K562 (cell line): Measurements from ENCODE around the gene CERS2. TPM values are rescaled to one million over a fixed set of nuclear protein-coding genes. Genes with fewer than 3 reads are reported as not detected.
A peak's percentile ranks its signal among the peaks of the same experiment; 100 is the strongest.

Experiments used
- ATAC-seq: fragments of 200-7000 bp; cut with Tn5 transposase; 3 replicates; pipeline ENCODE4 v1.9.1; 2020; ENCODE audit warnings: moderate library complexity
- BruUV-seq: library from RNA; stranded (reverse); fragments of 400-500 nt; replicated peaks from 2 replicates; lab custom pipeline; 2021; lab: Mats Ljungman, UMichigan
- CTCF ChIA-PET: fragments of 300-600 bp; formaldehyde crosslinking; extraction: SDS; loops from one replicate; lab custom pipeline; 2021; ENCODE audit warnings: low intra/inter-chr PET ratio; lab: Yijun Ruan, JAX
- POLR2A ChIA-PET: fragments of 300-600, 350-650 bp; sonication (Branson Sonifier 250); formaldehyde crosslinking; extraction: SDS; loops from one replicate; lab custom pipeline; 2021; ENCODE audit warnings: antibody characterized with exemption, inconsistent platforms; lab: Yijun Ruan, JAX
- DNase-seq, 4 experiments: peaks; one replicate each; pipeline versions ENCODE4 v3.0.0 to v3.0.0-alpha.2; 2011 to 2018; ENCODE audit warnings: low spot score in 3 of 4, mixed read lengths in 3 of 4; ENCODE audit errors: extremely low read depth in 1 of 4
- FAIRE-seq: peaks from 2 replicates; lab custom pipeline; 2011; peaks lifted over from hg19 to GRCh38; lab: Jason Lieb, UNC
- H2AFZ ChIP-seq: 2 replicates; pipeline ENCODE4 v1.6.0; 2011; ENCODE audit warnings: low read depth, low read length, control low read depth, inconsistent platforms
- H3K27ac ChIP-seq: fragments of 200-600 bp; 3 replicates; pipeline ENCODE4 v1.8.0; 2011; ENCODE audit warnings: low read depth, mild to moderate bottlenecking, control low read depth, inconsistent platforms, low read length, moderate library complexity, mixed read lengths; ENCODE audit errors: extremely low read depth
- H3K27me3 ChIP-seq, 2 experiments: fragments of 300-600 bp in 1 of 2; 2 replicates in 1 of 2; 3 replicates in 1 of 2; pipeline versions ENCODE4 v1.6.0 to v1.8.0; 2011; ENCODE audit warnings: inconsistent platforms in 2 of 2, low read length in 2 of 2, mild to moderate bottlenecking in 1 of 2, mixed read lengths in 1 of 2, moderate library complexity in 1 of 2; ENCODE audit not compliant: control insufficient read depth in 2 of 2, insufficient read depth in 2 of 2
- H3K36me3 ChIP-seq: fragments of 300-600 bp; 3 replicates; pipeline ENCODE4 v1.8.0; 2011; ENCODE audit warnings: mild to moderate bottlenecking, low read length, inconsistent platforms; ENCODE audit not compliant: control insufficient read depth, insufficient read depth
- H3K4me1 ChIP-seq, 2 experiments: fragments of 200-600 bp in 1 of 2; replicated peaks in 1 of 2; 2 replicates in 1 of 2; 3 replicates in 1 of 2; pipeline versions ENCODE4 v1.5.1 to v1.8.0; 2011; ENCODE audit warnings: inconsistent platforms in 2 of 2, low read length in 2 of 2, mild to moderate bottlenecking in 1 of 2, mixed read lengths in 1 of 2, moderate library complexity in 1 of 2; ENCODE audit not compliant: control insufficient read depth in 2 of 2, insufficient read depth in 2 of 2
- H3K4me2 ChIP-seq: 2 replicates; pipeline ENCODE4 v1.6.1; 2011; ENCODE audit warnings: low read length, control low read depth, inconsistent platforms, mixed read lengths; ENCODE audit not compliant: insufficient read depth
- H3K4me3 ChIP-seq: fragments of 200-600 bp; sonication (generic), shearing (Covaris generic); 2 replicates; pipeline ENCODE4 v1.5.1; 2016; ENCODE audit warnings: control low read depth, inconsistent platforms
- H3K79me2 ChIP-seq: fragments of 200-600 bp; 3 replicates; pipeline ENCODE4 v1.8.0; 2011; ENCODE audit warnings: low read length, inconsistent platforms; ENCODE audit not compliant: control insufficient read depth, insufficient read depth
- H3K9ac ChIP-seq, 2 experiments: 2 replicates each; pipeline versions ENCODE4 v1.6.0 to v1.6.1; 2011; ENCODE audit warnings: low read depth in 2 of 2, low read length in 2 of 2, control low read depth in 1 of 2, inconsistent platforms in 1 of 2, mild to moderate bottlenecking in 1 of 2, mixed read lengths in 1 of 2; ENCODE audit not compliant: insufficient read depth in 1 of 2
- H3K9me1 ChIP-seq: one replicate; pipeline ENCODE4 v1.6.0; 2011; ENCODE audit warnings: inconsistent platforms, mild to moderate bottlenecking, low read length, moderate library complexity; ENCODE audit not compliant: control insufficient read depth, insufficient read depth
- H3K9me3 ChIP-seq: replicated peaks from 2 replicates; pipeline ENCODE4 v1.5.1; 2011; ENCODE audit warnings: low read depth, low read length, inconsistent platforms; ENCODE audit not compliant: control insufficient read depth, insufficient read depth
- H4K20me1 ChIP-seq: replicated peaks from 2 replicates; pipeline ENCODE4 v1.6.1; 2011; ENCODE audit warnings: low read length, inconsistent platforms, mixed read lengths; ENCODE audit not compliant: control insufficient read depth, insufficient read depth
- ATF3 ChIP-seq, 2 experiments: fragments of 450-650 bp in 1 of 2; sonication (generic) in 1 of 2; formaldehyde crosslinking in 1 of 2; IDR thresholded peaks in 1 of 2; conservative IDR thresholded peaks in 1 of 2; 2 replicates each; pipeline versions ENCODE4 v1.6.1 to v1.8.1; 2016 to 2023; ENCODE audit warnings: mild to moderate bottlenecking in 2 of 2, moderate library complexity in 2 of 2, inconsistent platforms in 1 of 2, missing genetic modification reagents in 1 of 2
- MNT ChIP-seq, 2 experiments: fragments of 450-650 bp; conservative IDR thresholded peaks; 2 replicates each; pipeline ENCODE4 v1.6.1; 2017; ENCODE audit warnings: mild to moderate bottlenecking in 2 of 2, moderate library complexity in 2 of 2
- POLR2AphosphoS2 ChIP-seq: IDR thresholded peaks from 2 replicates; pipeline ENCODE4 v1.6.1; 2012; ENCODE audit warnings: low read length, improper control_type of control experiment
- WGBS: fragments of 100-300 bp; shearing (Covaris generic); methylation state at CpG from one replicate; pipeline ENCODE4 v1.1.6; 2016; ENCODE audit warnings: low coverage, mixed read lengths; ENCODE audit not compliant: insufficient coverage; ENCODE audit errors: missing lambda C conversion rate; 5-methylcytosine and 5-hydroxymethylcytosine counted together
- in situ Hi-C: fragments of 300-500 bp; cut with MboI; formaldehyde crosslinking; loops from 4 replicates; pipeline ENCODE4 v1.15.0; 2018; ENCODE audit warnings: inconsistent platforms, mixed read lengths
- intact Hi-C: fragments of 100-400 bp; cut with micrococcal nuclease; formaldehyde crosslinking; loops from 2 replicates; pipeline ENCODE4 v1.14.2; 2022
- polyA plus RNA-seq, 8 experiments: library from polyadenylated mRNA; depleted of rRNA in 4 of 8; stranded (reverse) in 5 of 8; unstranded in 3 of 8; fragments of >200 nt; fragmentation: Nextera tagmentation in 2 of 8; fragmentation: Illumina TruSeq in 1 of 8; extraction: Ambion mirVana in 2 of 8; extraction: Trizol in 1 of 8; gene quantifications; 2 replicates each; pipeline versions ENCODE4 v1.2.1 to v1.2.3, GENCODE V29; 2011 to 2014; ENCODE audit warnings: inconsistent platforms in 1 of 8, missing spikeins in 1 of 8
- total RNA-seq, 7 experiments: library from RNA; depleted of rRNA in 6 of 7; stranded (reverse); fragments of >200 nt in 6 of 7; fragmentation: Illumina TruSeq in 2 of 7; extraction: Trizol in 2 of 7; gene quantifications; 2 replicates each; pipeline versions ENCODE4 v1.2.1 to v1.2.3, GENCODE V29; 2011 to 2021; ENCODE audit warnings: low replicate concordance in 1 of 7

Gene CERS2
- total and polyA plus RNA-seq, 9 of the 15 experiments (the other 6 are each of a cell fraction or from before 2014, with no cell fraction given), result 23.4 to 295 (median 132) TPM

- in situ Hi-C loops (no loop called here), intact Hi-C loops (no loop called here)
- Histone ChIP-seq H3K9me1 (no peaks in the 10 kb centered on the region), H3K4me3 (no peak overlapping the region), H3K9ac (peak overlapping the region in 1 of 2 experiments; percentile 9; a peak in 1 of 4 replicates), H3K36me3 (peaks cover 21% of the 10 kb centered on the region; the same call in 2 of the 3 replicates), H3K79me2 (peaks cover 48% of the 10 kb centered on the region), H3K27me3 (no peaks in the 10 kb centered on the region), H3K27ac (no peak overlapping the region; the same call in 2 of the 3 replicates), H3K9me3 (no peaks in the 10 kb centered on the region), H4K20me1 (no peaks in the 10 kb centered on the region), H3K4me1 (peaks cover 36 to 46% of the 10 kb centered on the region in 2 experiments), H3K4me2 (no peak overlapping the region), H2AFZ (no peak overlapping the region)
- WGBS, result 59% methylated on average over 4 of the region's 4 CpGs
- CTCF ChIA-PET, result no interaction called here
- DNase-seq (no peak), FAIRE-seq (no peak), ATAC-seq (no peak)
- BruUV-seq, result no TSS peak
- POLR2A ChIA-PET, result interaction anchor here (0.6 to 2.8 kb wide), 8 partner anchors 10 to 198 kb away, joined by 3 to 8 read pairs (median 4); no protein-coding TSS in a partner anchor
- TF ChIP-seq POLR2AphosphoS2 (no peak), MNT (conservative IDR thresholded peaks at IDR 0.05) (peak in 1 of 2 experiments; percentile 25; a peak in 1 of 4 replicates), ATF3 (IDR thresholded peaks at IDR 0.05) (peak; percentile 49; the same call in 1 of the 2 replicates), ATF3 (CRISPR knock-in tag; conservative IDR thresholded peaks at IDR 0.05) (no peak)
Observed at GRCh38 chr1:151011154-151011850, 36.7 kb upstream of the CERS2 start.
